OCI-LY3 (cell line): ENCODE measurements around the gene MED12L.
A peak's percentile ranks its signal among the peaks of the same experiment; 100 is the strongest.

Experiments
- EZH2phosphoT487 ChIP-seq: fragments of 200-600 bp; shearing (Covaris generic); IDR thresholded peaks from 2 replicates; pipeline ENCODE4 v1.6.1; 2018; ENCODE audit warnings: antibody characterized with exemption, mixed run types, low read depth
- TF ChIP-seq, protein P1 (sequence below): fragments of 200-600, 300-600 bp; sonication (generic); IDR thresholded peaks from 2 replicates; pipeline ENCODE4 v1.5.1; 2014; ENCODE audit warnings: antibody characterized with exemption, low read length, low read depth

DNA sequence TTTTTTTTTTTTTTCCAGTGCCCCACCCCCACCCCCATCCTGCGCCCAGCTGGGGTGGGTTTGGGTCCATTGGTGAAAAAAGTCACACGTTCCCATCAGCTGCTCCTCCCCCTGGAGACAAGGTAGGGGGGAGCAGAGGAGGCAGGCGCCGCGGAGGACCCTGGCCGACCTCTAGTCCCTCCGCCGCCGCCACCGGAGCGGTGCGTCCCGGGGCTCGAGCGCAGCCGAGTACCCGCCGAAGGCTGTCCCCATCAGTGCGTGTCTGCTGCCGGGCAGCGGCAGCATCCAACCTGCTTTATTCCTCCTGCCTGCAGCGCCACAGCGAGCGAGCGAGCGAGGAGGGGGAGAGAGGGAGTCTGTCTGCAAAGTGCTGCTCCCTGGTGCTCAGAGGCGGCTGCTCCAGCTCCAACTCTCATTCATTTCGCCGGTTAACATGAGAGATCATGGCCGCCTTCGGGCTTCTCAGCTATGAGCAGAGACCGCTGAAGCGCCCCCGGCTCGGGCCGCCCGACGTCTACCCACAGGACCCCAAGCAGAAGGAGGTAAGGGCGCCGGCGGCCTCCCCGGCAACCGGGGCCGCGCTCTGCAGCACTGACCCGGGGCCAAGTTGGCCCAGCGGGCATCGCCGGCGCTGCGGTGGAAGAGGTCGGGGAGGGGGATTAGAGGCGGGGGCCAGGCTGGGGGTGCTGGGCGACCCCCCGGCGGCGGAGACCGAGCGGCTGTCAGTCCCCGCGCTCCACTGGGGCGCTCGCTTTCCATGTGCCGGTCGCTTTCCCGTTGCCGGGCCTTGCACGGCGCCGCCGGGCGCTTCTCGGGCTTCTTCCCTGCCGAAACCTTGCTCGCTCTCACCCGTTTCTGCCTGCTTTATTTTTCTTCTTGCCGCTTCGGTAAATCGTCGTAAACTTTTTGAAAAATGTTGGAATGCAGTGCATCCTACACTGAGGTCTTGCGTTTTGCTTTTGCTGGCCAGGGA, 1.3 kb downstream of the MED12L start:
- TF ChIP-seq, protein P1, sequence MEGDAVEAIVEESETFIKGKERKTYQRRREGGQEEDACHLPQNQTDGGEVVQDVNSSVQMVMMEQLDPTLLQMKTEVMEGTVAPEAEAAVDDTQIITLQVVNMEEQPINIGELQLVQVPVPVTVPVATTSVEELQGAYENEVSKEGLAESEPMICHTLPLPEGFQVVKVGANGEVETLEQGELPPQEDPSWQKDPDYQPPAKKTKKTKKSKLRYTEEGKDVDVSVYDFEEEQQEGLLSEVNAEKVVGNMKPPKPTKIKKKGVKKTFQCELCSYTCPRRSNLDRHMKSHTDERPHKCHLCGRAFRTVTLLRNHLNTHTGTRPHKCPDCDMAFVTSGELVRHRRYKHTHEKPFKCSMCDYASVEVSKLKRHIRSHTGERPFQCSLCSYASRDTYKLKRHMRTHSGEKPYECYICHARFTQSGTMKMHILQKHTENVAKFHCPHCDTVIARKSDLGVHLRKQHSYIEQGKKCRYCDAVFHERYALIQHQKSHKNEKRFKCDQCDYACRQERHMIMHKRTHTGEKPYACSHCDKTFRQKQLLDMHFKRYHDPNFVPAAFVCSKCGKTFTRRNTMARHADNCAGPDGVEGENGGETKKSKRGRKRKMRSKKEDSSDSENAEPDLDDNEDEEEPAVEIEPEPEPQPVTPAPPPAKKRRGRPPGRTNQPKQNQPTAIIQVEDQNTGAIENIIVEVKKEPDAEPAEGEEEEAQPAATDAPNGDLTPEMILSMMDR: peak; percentile 58
- no peak for TF ChIP-seq EZH2phosphoT487
